Adrenal gland (tissue), 5 donors: ENCODE results near the gene SCN2B.

Source experiments
- CTCF ChIP-seq, 6 experiments: fragments of 450-650 bp in 4 of 6; fragments of 200-600 bp in 2 of 6; sonication (generic) in 1 of 6; IDR thresholded peaks; 1 replicate in 5 of 6; 2 replicates in 1 of 6; pipeline versions ENCODE4 v1.5.1 to v1.8.0; 2016 to 2021; ENCODE audit warnings: antibody characterized with exemption in 6 of 6, mild to moderate bottlenecking in 2 of 6, moderate library complexity in 1 of 6
- POLR2A ChIP-seq, 2 donors: fragments of 450-650 bp; IDR thresholded peaks; one replicate each; pipeline ENCODE4 v1.6.1; 2017; ENCODE audit warnings: antibody characterized with exemption in 2 of 2, mild to moderate bottlenecking in 2 of 2, moderate library complexity in 1 of 2
- donor health status: DM: no; HTN: no; CAD: no.

DNA sequence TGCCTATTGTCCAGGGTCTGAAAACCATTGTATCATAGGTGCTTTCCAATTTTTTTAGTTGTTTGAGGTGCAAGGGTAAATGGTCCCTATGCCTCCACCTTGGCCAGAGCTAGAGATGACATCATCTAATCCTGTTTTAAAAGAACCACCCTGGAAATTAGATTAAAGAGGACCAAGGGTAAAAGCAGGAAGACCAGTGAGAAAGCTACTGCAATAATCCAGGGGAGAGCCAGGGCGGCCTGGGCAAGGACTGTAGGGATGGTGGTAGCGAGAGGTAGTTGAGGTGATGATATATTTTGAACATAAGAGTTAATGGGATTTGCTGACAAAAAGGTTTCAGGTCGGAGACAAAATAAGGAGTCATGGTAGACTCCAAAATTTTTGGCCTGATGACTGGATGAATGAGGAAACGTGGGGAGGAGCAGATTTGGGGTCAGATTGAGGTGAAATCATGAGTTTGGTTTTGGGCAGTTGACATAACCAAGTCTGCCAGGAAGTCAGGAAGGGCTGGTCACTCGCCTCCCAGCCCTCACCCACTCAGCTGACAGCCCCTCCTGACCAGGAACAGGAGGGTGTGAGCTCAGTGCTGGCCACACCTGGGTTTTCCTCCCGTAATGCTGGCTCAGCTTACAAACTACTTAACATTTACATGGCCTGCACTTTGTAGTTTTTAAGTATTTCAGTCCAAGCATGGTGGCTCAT, 46.8 kb downstream of the SCN2B start:
- TF ChIP-seq POLR2A (IDR thresholded peaks at IDR 0.05): no peak
- no peak for TF ChIP-seq CTCF (IDR thresholded peaks at IDR 0.05)
